ENCODE results near the gene CDK6. TPM values are rescaled to one million over a fixed set of nuclear protein-coding genes. Genes with fewer than 3 reads are reported as not detected.

Gene CDK6
- total RNA-seq, 4 donors from 2014 or later: 11.2 to 18.5 (median 13.2) TPM

GRCh38 chr7:92652536-92652935 lies 183.8 kb downstream of the CDK6 start:
- Histone ChIP-seq H3K4me3 (replicated peaks in 1 of 3) (no peak overlapping the region), H3K9me3 (no peaks in the 10 kb centered on the region), H3K4me1 (no peaks in the 10 kb centered on the region), H3K36me3 (no peaks in the 10 kb centered on the region), H3K27ac (no peak overlapping the region), H3K27me3 (no peaks in the 10 kb centered on the region)
- TF ChIP-seq POLR2A (IDR thresholded peaks at IDR 0.05) (no peak), CTCF (IDR thresholded peaks at IDR 0.05) (no peak)
- intact Hi-C loops (cut with DNase I): no loop called here
- WGBS, 2 donors: 38 to 51% methylated on average over 2 of the region's 2 CpGs
- no peak for DNase-seq

- Histone ChIP-seq H3K4me1 (no peaks in the 10 kb centered on the region), H3K27me3 (no peaks in the 10 kb centered on the region), H3K27ac (no peak overlapping the region), H3K36me3 (no peaks in the 10 kb centered on the region), H3K4me3 (replicated peaks in 1 of 3) (no peak overlapping the region), H3K9me3 (no peaks in the 10 kb centered on the region)
- intact Hi-C loops (cut with DNase I): no loop called here
- 94 to 98% methylated on average over 3 of the region's 3 CpGs for WGBS, 2 donors
- no peak for TF ChIP-seq POLR2A (IDR thresholded peaks at IDR 0.05)
- no peak for TF ChIP-seq CTCF (IDR thresholded peaks at IDR 0.05)
- no peak for DNase-seq
Observed at GRCh38 chr7:92650391-92650790, 186.0 kb downstream of the CDK6 start.

- Histone ChIP-seq H3K27me3 (no peaks in the 10 kb centered on the region), H3K4me1 (peaks cover 0 to 7% of the 10 kb centered on the region in 2 donors), H3K27ac (no peak overlapping the region), H3K9me3 (no peaks in the 10 kb centered on the region), H3K4me3 (replicated peaks in 1 of 3) (no peak overlapping the region), H3K36me3 (no peaks in the 10 kb centered on the region)
- TF ChIP-seq CTCF (IDR thresholded peaks at IDR 0.05) (no peak), POLR2A (IDR thresholded peaks at IDR 0.05) (no peak)
- WGBS, 2 donors: 90 to 92% methylated on average over 4 of the region's 4 CpGs
- intact Hi-C loops (cut with DNase I): no loop called here
- no peak for DNase-seq
Observed at GRCh38 chr7:92648067-92648466, 188.3 kb downstream of the CDK6 start.

- no peak for TF ChIP-seq POLR2A (IDR thresholded peaks at IDR 0.05)
- no peak for TF ChIP-seq CTCF (IDR thresholded peaks at IDR 0.05)
- Histone ChIP-seq H3K27ac (no peak overlapping the region), H3K4me3 (replicated peaks in 1 of 3) (no peak overlapping the region), H3K27me3 (no peaks in the 10 kb centered on the region), H3K36me3 (no peaks in the 10 kb centered on the region), H3K9me3 (no peaks in the 10 kb centered on the region), H3K4me1 (peaks cover 0 to 7% of the 10 kb centered on the region in 2 donors)
- intact Hi-C loops (cut with DNase I): no loop called here
- WGBS, 2 donors: 83 to 91% methylated on average over 2 of the region's 2 CpGs
- no peak for DNase-seq
Observed at GRCh38 chr7:92647652-92648051, 188.7 kb downstream of the CDK6 start.

- no peak for TF ChIP-seq POLR2A (IDR thresholded peaks at IDR 0.05)
- TF ChIP-seq CTCF (IDR thresholded peaks at IDR 0.05): no peak
- Histone ChIP-seq H3K4me3 (replicated peaks in 1 of 3) (no peak overlapping the region), H3K4me1 (peaks cover 0 to 7% of the 10 kb centered on the region in 2 donors), H3K27ac (no peak overlapping the region), H3K9me3 (no peaks in the 10 kb centered on the region), H3K27me3 (no peaks in the 10 kb centered on the region), H3K36me3 (no peaks in the 10 kb centered on the region)
- 91 to 94% methylated on average over 5 of the region's 5 CpGs for WGBS, 2 donors
- no peak for DNase-seq
- intact Hi-C loops (cut with DNase I): no loop called here
Observed at GRCh38 chr7:92647011-92647625, 189.3 kb downstream of the CDK6 start.

Measured in thyroid gland (tissue), 4 donors.